ENCODE data around the gene XYLT1.

XYLT1 gene

GRCh38 chr16:17228048-17228707 is 242.6 kb downstream of the XYLT1 start:
- H3K9me3 ChIP-seq (ENCODE audit: low read depth, low read length): no peaks in the 10 kb centered on the region
- no peak overlapping the region for H3K4me3 ChIP-seq
- no peak for DNase-seq (ENCODE audit: low read depth, low spot score)
- no peaks in the 10 kb centered on the region for H3K36me3 ChIP-seq (ENCODE audit: insufficient read depth, low read length)
- no peak overlapping the region for H3K9ac ChIP-seq (ENCODE audit: insufficient read length)
- TF ChIP-seq POLR2AphosphoS5 (IDR thresholded peaks at IDR 0.05; ENCODE audit: borderline replicate concordance, low read depth, low read length) (no peak), FOXP2 (optimal IDR thresholded peaks at IDR 0.05; ENCODE audit: control extremely low read depth, extremely low read length, insufficient read depth) (no peak), EZH2 (IDR thresholded peaks at IDR 0.05) (no peak)
- H3K27ac ChIP-seq: no peak overlapping the region

GRCh38 chr16:17227278-17227677 is 243.5 kb downstream of the XYLT1 start:
- H3K9ac ChIP-seq (ENCODE audit: insufficient read length): no peak overlapping the region

GRCh38 chr16:17225541-17225940 is 245.2 kb downstream of the XYLT1 start:
- Histone ChIP-seq H3K4me3 (no peak overlapping the region), H3K9me3 (ENCODE audit: low read depth, low read length) (no peaks in the 10 kb centered on the region), H3K9ac (ENCODE audit: insufficient read length) (no peak overlapping the region), H3K36me3 (ENCODE audit: insufficient read depth, low read length) (no peaks in the 10 kb centered on the region), H3K27ac (no peak overlapping the region; the same call in 1 of the 2 replicates)
- no peak for TF ChIP-seq FOXP2 (optimal IDR thresholded peaks at IDR 0.05; ENCODE audit: control extremely low read depth, extremely low read length, insufficient read depth)
- no peak for TF ChIP-seq EZH2 (IDR thresholded peaks at IDR 0.05)
- TF ChIP-seq POLR2AphosphoS5 (IDR thresholded peaks at IDR 0.05; ENCODE audit: borderline replicate concordance, low read depth, low read length): no peak
- DNase-seq (ENCODE audit: low read depth, low spot score): no peak

More at GRCh38 chr16:17227278-17227677, 243.5 kb downstream of the XYLT1 start:
- Histone ChIP-seq H3K9me3 (ENCODE audit: low read depth, low read length) (no peaks in the 10 kb centered on the region), H3K36me3 (ENCODE audit: insufficient read depth, low read length) (no peaks in the 10 kb centered on the region), H3K27ac (no peak overlapping the region), H3K4me3 (no peak overlapping the region)
- no peak for TF ChIP-seq EZH2 (IDR thresholded peaks at IDR 0.05)
- no peak for TF ChIP-seq FOXP2 (optimal IDR thresholded peaks at IDR 0.05; ENCODE audit: control extremely low read depth, extremely low read length, insufficient read depth)
- TF ChIP-seq POLR2AphosphoS5 (IDR thresholded peaks at IDR 0.05; ENCODE audit: borderline replicate concordance, low read depth, low read length): no peak
- DNase-seq (ENCODE audit: low read depth, low spot score): no peak

- no peak overlapping the region for H3K9ac ChIP-seq (ENCODE audit: insufficient read length)
- no peak overlapping the region for H3K27ac ChIP-seq
- H3K4me3 ChIP-seq: no peak overlapping the region
- no peaks in the 10 kb centered on the region for H3K36me3 ChIP-seq (ENCODE audit: insufficient read depth, low read length)
- DNase-seq (ENCODE audit: low read depth, low spot score): peak; percentile 1
- TF ChIP-seq FOXP2 (optimal IDR thresholded peaks at IDR 0.05; ENCODE audit: control extremely low read depth, extremely low read length, insufficient read depth): no peak
- TF ChIP-seq EZH2 (IDR thresholded peaks at IDR 0.05): no peak
- no peak for TF ChIP-seq POLR2AphosphoS5 (IDR thresholded peaks at IDR 0.05; ENCODE audit: borderline replicate concordance, low read depth, low read length)
- H3K9me3 ChIP-seq (ENCODE audit: low read depth, low read length): no peaks in the 10 kb centered on the region
Observed at GRCh38 chr16:17224879-17225281, 245.9 kb downstream of the XYLT1 start.

- Histone ChIP-seq H3K4me3 (no peak overlapping the region), H3K27ac (no peak overlapping the region), H3K9ac (ENCODE audit: insufficient read length) (no peak overlapping the region), H3K36me3 (ENCODE audit: insufficient read depth, low read length) (no peaks in the 10 kb centered on the region), H3K9me3 (ENCODE audit: low read depth, low read length) (no peaks in the 10 kb centered on the region)
- TF ChIP-seq POLR2AphosphoS5 (IDR thresholded peaks at IDR 0.05; ENCODE audit: borderline replicate concordance, low read depth, low read length) (no peak), FOXP2 (optimal IDR thresholded peaks at IDR 0.05; ENCODE audit: control extremely low read depth, extremely low read length, insufficient read depth) (no peak), EZH2 (IDR thresholded peaks at IDR 0.05) (no peak)
- DNase-seq (ENCODE audit: low read depth, low spot score): no peak
Observed at GRCh38 chr16:17224350-17224749, 246.4 kb downstream of the XYLT1 start.

- Histone ChIP-seq H3K9me3 (ENCODE audit: low read depth, low read length) (no peaks in the 10 kb centered on the region), H3K4me3 (no peak overlapping the region), H3K36me3 (ENCODE audit: insufficient read depth, low read length) (no peaks in the 10 kb centered on the region), H3K27ac (no peak overlapping the region), H3K9ac (ENCODE audit: insufficient read length) (no peak overlapping the region)
- no peak for TF ChIP-seq EZH2 (IDR thresholded peaks at IDR 0.05)
- TF ChIP-seq FOXP2 (optimal IDR thresholded peaks at IDR 0.05; ENCODE audit: control extremely low read depth, extremely low read length, insufficient read depth): no peak
- TF ChIP-seq POLR2AphosphoS5 (IDR thresholded peaks at IDR 0.05; ENCODE audit: borderline replicate concordance, low read depth, low read length): no peak
- no peak for DNase-seq (ENCODE audit: low read depth, low spot score)
Observed at GRCh38 chr16:17223576-17223975, 247.2 kb downstream of the XYLT1 start.

- H3K36me3 ChIP-seq (ENCODE audit: insufficient read depth, low read length): no peaks in the 10 kb centered on the region
- TF ChIP-seq FOXP2 (optimal IDR thresholded peaks at IDR 0.05; ENCODE audit: control extremely low read depth, extremely low read length, insufficient read depth) (no peak), EZH2 (IDR thresholded peaks at IDR 0.05) (no peak), POLR2AphosphoS5 (IDR thresholded peaks at IDR 0.05; ENCODE audit: borderline replicate concordance, low read depth, low read length) (no peak)
- no peak overlapping the region for H3K27ac ChIP-seq
- H3K9ac ChIP-seq (ENCODE audit: insufficient read length): no peak overlapping the region
- H3K9me3 ChIP-seq (ENCODE audit: low read depth, low read length): no peaks in the 10 kb centered on the region
- no peak for DNase-seq (ENCODE audit: low read depth, low spot score)
- H3K4me3 ChIP-seq: no peak overlapping the region
Observed at GRCh38 chr16:17222871-17223401, 247.8 kb downstream of the XYLT1 start.

GRCh38 chr16:17219991-17220390 is 250.8 kb downstream of the XYLT1 start:
- TF ChIP-seq EZH2 (IDR thresholded peaks at IDR 0.05) (no peak), POLR2AphosphoS5 (IDR thresholded peaks at IDR 0.05; ENCODE audit: borderline replicate concordance, low read depth, low read length) (no peak), FOXP2 (optimal IDR thresholded peaks at IDR 0.05; ENCODE audit: control extremely low read depth, extremely low read length, insufficient read depth) (no peak)

More at GRCh38 chr16:17219991-17220390, 250.8 kb downstream of the XYLT1 start:
- Histone ChIP-seq H3K4me3 (no peak overlapping the region), H3K9me3 (ENCODE audit: low read depth, low read length) (no peaks in the 10 kb centered on the region), H3K36me3 (ENCODE audit: insufficient read depth, low read length) (no peaks in the 10 kb centered on the region), H3K27ac (no peak overlapping the region), H3K9ac (ENCODE audit: insufficient read length) (no peak overlapping the region)
- no peak for DNase-seq (ENCODE audit: low read depth, low spot score)

Data from SK-N-MC (cell line).